ENCODE data around the gene SGPL1.
"Not testable (repeated sequence)": the region's sequence is repeated elsewhere in the genome, so short reads cannot be mapped to it uniquely, and the experiment has no call there.

SGPL1 gene

DNA sequence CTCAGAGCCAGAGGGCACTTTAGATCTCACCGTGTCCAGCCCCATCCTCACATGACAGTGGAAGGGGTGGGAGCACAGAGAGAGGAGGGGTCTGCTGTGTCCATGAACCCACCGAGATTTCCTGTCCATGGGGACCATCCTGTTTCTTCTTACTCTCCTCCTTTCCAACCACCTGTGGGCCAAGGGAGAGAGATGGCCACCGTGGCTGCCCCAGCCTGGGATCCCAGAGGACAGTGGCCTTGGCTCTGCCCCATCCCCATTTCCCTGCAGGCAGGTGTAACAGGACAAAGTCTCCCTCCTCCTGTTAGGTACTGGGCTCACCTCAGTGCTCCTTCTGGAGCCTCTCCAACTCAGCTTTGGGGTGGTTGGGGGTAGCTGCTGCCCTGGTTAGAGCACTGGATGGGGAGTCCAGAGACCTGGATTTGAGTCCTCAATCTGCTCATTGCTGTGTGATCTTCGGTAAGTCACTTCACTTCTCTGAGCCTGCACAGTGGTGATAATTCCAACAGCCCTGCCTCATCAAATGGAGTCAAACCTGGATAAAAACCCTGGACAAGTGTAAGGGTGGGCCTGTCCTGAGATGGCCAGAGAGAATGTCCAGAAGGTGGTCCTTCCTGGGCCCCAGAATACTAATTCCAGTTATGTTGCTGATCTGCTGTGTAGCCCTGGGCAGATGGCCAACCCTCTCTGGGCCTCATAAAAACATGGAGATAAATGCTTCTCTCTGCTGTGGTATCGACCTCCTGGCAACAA lies 90.5 kb downstream of the SGPL1 start:
- no peak for DNase-seq (ENCODE audit: low spot score)

DNA sequence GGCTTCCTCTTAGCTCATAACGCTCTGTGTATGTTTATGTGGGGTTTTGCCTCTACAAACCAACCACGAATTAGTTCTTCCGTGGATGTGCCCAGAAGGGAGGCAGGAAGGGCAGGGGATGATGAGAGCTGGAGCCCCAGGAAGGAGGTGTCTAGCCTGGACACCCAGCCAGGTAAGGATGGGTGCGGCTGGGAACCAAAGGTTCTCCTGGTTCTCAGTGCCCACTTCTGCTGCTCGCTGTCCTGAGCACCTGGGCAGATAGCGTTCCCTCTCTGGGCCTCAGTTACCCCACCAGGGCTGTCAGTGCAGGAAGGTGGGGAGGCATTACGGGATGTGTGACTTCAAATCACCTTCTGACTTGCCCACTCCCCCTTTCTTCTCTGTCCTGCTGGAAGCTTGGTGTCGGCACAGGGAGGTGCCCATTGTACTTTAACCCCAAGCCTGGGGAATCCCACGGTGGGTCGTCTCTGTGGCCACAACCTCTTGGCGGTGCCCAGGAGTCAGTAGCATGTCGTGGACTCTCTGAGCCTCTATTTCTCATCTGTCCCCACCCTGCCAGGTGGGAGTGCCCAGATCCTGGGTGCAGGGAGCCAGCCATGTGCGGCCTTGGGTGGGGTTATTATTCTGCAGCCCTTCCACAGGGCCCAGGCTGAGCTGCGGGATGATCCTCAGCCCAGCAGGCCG lies 91.3 kb downstream of the SGPL1 start:
- DNase-seq (ENCODE audit: low spot score): no peak

DNA sequence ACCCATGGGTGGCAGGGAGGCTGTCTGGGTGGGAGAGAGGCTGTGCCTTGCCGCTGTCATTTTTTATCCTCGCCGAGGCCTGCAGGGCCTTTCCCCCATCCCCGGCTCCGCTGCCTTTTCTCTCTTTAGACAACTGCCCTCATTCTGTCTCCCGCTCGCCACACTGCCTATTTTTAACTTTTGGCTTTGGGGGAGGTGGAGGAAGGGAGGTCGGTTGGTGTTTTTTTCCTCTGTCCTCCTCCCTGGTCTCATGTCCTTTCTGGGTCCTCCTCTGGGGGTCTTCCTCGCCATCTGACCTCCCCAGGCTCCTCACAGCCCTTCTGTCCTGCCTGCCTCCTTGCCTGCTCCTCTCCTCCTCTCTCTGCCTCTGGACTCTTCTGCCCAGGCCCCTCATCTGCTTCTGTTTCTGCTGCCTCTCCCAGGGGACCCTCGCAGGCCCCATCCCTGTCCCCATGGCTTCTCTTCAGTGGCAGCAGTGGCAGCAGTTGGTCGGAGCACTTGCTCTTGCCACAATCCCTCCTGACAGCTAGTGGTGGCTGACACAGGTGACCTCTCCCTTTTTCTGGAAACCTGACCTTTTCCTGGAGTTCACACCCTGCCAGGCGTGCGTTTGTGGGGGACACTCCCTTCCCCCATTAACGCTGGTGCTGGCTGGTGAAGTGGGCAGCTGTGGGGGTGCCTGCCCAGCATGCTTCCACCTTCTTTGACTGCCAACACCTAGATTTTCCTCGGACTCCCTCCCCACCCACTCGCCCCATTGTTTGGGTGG lies 92.1 kb downstream of the SGPL1 start:
- DNase-seq (ENCODE audit: low spot score): no peak

DNA sequence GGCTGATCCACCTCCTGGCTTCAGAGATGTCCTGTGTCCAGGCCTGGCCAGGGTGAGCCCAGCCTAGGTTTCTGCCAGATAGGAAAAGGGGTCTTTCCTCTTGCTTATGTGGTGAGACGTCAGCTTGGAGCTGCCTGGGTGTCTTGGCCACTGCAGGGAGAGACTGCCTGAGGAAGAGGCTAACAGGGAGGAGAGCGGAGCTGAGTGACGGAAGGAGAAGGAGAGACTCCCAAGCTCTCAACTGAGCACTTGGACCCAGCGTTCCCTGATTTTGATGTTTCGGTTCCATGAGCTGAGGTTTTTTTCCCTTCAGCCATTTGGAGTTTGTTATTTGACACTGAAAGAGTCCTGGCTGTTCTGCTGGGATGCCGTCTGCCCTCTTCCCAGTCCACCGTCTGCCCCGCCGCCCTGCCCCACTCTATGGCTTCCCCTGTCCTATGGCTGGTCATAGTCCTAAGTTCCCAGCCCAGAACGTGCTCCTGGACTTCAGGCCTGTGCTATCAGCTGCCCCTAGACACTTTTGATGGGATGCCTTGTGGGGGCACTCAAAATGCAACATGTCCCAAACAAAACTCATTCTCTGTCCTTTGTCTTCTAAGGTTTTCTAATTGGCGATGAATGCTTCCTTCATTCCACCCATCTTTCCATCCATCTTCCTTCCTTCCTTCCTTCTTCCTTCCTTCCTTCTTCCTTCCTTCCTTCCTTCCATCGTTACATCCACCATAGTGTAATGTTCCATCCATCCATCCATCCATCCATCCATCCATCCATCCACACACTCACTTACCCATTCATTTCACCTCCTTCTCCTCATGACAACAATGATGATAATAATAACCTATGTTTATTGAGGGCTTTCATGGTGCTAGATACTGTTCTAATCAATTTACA lies 92.9 kb downstream of the SGPL1 start:
- no peak for DNase-seq (ENCODE audit: low spot score)

DNA sequence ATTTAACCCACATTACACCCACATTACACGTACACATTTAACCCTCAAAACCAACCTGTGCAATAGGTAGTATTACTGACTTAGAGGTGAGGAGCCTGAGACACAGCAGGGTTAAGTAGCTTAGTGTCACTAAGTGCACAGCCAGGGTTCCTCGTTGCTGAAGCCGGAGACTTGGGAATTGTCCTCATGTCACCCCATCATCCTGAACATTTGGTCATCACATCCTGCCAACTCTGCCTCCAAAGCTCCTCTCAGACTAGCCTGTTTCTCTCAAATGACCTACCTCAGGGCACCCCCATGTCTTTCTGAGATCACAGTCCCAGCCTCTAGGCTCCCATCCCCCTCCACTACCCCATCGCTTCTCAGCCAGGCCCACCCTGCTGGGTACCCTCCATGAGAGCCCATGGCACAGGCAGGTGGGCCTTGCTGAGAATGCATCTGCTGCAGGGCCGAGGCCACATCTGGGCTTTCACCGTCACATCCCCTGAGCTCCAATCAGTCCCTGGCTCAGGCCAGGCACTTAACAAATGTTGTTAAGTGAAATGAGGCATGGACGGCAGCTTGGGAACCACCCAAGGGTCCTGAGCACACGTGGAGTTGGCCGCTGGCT lies 93.7 kb downstream of the SGPL1 start:
- no peak for DNase-seq (ENCODE audit: low spot score)

DNA sequence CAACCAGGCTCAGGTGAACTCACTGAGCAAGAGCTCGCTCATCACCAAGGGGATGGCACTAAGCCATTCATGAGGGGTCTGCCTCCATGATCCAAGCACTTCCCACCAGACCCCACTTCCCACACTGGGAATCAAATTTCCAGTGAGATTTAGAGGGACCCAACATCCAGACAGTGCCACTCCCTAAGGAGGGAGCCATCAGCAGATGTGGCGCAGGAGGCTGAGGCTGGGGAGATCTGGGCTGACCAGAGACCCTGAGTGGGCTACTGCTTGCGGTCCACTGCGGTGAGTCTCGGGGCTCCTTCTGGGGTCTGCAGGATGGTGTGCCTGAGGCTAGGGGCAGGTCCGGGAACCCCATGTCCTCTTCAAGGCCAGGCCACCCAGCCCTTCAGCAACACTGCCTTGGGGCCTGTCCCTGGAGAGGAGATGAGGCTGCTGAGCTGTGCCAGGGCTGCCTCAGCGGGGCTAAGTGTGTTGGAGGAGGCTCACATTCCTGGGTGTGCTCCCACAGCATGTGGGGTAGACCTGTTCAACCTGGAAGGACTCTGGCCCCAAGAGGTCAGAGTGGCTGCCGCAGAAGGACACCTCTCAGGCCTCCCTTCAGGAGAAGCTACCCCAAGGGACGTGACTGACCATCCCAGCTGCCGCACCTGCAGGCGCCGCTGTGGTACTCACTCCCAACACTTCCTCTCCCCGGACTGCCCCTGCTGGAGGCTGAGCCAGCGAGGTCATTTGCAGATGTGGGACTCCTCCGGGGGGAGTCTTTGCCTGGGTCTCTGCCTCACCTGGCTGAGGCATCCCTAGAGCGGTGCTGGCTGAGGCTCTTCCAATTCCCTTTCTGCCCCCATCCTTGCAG lies 95.0 kb downstream of the SGPL1 start:
- DNase-seq (ENCODE audit: low spot score): no peak

DNA sequence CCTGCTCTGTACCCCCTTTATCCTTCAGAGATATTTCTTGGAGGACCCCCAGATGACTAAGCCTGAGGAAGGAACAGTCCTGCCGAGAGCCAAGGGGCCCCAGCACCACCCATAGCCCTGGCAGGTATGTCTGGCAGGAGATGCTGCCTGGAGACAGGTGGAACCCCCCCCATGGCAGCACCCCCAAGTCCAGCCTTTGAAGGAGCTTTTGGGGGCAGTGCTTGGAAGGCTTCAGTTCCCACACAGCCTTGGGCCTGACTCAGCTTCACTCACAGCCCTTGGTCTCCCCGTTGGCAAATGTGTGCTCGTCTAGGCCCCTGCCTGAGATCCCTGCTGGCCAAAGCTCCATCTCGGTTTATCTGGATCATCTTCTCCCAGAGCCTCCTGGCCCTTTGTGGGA lies 95.6 kb downstream of the SGPL1 start:
- DNase-seq (ENCODE audit: low spot score): no peak

DNA sequence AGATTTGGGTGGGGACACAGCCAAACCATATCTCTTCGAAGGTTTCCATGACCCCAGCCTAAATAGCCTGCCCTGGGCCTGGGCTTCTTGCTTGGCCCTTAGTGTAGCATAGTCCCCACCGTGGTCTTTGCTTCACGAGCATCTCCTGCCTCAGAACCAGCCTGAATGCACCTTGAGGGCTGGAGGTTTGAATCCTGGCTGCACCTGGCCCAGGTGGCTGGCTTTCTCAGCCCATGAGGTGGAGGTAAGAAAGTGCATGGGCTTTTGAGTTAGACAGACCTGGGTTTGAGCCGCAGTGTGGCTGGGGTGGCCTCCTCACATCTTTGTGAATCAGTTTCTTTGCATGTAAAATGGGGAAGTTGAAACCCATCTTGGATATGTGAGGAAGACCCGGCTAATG lies 96.8 kb downstream of the SGPL1 start:
- no peak for DNase-seq (ENCODE audit: low spot score)

DNA sequence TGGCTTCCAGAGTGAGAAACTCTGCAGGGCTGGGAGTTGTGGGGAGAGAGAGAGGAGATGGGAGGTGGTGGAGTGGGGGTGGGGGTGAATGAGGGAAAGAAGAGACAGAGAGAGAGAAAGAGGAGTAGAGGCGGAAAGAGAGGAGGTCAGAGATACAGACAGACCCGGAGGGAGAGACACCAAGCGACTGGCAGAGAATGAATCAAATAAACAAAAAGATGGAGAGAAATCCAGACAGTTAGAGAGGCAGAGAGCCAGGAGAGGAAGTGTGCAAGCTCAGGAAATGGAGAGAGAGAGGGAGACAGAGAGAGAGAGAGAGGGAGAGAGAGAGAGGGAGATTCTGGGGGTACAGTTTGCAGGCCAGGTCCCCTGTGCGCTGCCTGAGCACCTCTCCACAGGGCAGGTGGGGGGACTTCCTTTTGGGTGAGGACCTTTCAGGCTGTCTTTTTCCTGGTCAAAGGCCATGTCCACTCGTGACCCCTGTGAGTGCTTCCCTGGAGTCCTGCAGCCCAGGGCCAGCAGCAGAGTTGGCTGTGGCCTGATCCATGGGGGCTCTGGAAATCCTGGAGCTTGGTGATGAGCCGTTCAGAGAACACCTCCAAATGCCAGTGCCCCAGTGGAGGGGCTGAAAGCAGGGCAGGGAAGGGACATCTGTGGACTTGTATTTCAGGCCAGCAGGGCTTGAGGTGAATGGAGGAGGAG lies 97.6 kb downstream of the SGPL1 start:
- DNase-seq (ENCODE audit: low spot score): no peak

DNA sequence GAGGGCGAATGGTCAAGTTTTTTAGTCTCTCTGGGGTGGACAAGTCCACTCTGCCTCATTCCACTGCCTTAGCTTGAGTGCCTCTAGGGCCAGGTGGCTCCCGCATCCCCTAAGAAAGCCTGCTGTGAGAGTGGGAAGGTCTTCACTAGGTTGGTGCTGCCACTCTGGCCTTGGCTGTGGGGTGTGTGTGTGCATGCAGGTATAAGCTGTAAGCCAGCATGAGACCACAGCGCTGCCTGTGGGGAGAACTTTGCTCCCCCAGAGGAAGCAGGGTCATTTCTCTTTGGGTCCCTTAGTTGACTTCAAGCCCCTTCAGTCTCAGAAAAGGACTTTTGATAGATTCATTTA lies 98.1 kb downstream of the SGPL1 start:
- no peak for DNase-seq (ENCODE audit: low spot score)

DNA sequence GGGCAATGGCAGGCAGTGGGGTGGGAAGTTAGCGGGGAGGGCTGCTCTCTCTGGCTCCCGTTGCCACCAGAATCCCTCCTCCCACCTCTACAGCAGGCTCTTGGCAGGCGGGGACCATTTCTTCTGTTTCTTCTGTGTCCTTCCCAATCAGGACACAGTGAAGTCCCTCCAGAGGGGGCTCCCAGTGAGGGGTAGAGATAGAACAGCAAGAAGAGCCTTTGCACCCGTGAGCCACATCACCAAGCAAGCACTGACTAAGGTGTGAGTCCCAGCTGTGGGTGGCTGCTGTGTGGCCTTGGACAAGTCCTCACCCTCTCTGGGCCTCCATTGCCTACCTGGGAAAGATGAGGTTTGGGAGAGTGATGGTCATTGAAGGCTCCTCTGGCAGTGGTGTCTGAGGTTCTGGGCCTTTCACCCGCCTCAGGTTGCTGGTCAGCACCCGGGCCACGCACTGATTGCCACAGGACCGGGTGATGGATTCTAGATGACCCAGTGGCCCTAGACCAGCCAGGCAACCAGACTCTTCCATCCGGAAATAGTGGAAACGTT lies 98.6 kb downstream of the SGPL1 start:
- no peak for DNase-seq (ENCODE audit: low spot score)

DNA sequence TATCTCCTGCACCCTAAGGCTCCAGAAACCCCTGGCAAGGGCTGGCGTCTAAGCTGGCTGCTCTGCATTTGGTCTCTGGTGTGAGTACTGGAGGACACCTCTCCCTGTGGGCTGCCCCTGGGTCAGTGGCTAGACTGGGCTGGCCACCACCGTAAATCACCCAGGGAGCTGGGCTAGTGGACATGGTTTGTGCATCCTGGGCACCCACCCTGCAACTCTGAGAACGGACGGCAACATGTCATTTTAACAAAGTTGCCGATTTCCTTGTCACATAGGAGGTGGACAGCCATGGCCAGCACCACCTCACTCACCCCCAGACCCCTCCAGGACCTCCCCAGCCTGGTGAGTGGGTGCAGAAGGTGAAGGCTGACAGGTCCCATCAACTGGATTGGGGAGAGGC lies 99.5 kb downstream of the SGPL1 start:
- no peak for DNase-seq (ENCODE audit: low spot score)

DNA sequence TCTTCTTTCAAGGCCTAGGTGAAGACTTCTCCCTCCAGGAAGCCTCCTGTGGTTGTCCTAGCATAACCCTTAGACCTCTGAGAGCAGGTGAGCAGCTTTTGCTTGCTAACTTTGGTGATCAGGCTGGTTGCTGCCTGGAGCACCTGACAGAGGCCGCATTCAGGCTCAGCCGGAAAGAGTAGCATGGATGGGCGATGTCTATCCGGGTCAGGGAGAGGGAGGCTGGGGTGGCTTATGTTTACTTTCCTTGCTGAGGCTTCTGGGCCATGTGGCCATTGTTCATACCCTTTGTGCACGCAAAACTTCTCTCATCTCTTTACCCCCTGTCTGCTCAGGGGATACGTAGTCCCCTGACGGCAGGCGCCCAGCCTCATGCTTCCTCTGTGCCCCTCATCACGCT lies 100.1 kb downstream of the SGPL1 start:
- no peak for DNase-seq (ENCODE audit: low spot score)

DNA sequence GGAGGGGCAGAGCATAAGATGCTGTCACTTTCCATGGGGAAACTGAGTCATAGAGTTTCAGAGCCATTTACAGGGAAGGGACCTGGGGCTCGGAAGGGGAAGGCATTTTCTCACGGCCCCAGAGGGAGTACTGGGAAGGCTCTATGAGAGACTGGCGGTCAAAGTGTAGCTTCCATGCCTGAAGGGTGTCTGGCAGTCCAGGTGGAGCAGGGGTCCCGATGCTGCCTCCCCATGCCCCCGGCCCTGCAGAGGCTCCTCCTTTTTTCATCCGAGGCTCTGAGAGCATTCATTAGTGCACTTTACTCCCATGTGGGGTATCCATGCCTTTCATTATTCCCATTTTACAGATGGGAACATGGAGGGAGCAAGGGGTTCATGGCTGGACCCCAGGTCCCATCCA lies 100.5 kb downstream of the SGPL1 start:
- DNase-seq (ENCODE audit: low spot score): no peak

DNA sequence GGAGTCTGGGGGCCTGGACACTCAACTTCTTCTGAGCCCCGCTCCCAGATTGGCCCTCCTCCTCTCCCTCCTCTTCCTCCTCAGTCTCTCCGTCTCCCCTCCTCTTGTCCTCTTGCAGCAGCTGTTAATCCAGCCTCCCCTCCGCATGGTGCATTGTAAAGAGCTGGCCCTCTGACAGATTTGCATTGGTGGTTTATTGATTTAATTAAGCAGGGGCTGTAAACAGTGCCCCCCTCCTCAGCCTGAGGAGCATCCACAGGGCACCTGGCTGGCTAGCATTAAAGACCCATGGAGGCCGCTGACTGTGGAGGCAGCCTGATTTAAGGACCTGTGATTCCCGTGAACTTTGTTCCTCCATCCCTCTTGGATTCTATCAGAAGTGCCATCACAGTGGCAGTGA lies 101.5 kb downstream of the SGPL1 start:
- DNase-seq (ENCODE audit: low spot score): no peak

DNA sequence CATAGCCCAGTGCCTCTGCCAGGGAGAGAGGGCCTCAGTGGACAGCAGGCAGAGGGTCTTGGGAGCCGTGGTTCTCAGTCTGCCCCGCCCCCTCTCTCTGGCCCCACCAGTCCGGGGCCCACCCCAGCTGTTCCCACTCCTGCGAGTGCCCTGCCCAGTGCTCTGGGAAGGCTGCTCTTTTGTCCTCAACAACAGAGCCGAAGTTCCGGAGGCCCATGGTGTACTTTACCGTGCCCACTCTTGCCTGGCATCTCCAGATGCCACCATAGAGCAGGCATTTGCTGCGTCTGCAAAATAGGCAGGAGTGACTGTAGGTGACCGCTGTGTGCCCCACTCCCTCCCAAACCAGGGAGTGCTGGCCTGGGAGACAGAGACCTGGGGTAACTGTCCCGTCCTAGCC lies 101.9 kb downstream of the SGPL1 start:
- DNase-seq (ENCODE audit: low spot score): no peak

DNA sequence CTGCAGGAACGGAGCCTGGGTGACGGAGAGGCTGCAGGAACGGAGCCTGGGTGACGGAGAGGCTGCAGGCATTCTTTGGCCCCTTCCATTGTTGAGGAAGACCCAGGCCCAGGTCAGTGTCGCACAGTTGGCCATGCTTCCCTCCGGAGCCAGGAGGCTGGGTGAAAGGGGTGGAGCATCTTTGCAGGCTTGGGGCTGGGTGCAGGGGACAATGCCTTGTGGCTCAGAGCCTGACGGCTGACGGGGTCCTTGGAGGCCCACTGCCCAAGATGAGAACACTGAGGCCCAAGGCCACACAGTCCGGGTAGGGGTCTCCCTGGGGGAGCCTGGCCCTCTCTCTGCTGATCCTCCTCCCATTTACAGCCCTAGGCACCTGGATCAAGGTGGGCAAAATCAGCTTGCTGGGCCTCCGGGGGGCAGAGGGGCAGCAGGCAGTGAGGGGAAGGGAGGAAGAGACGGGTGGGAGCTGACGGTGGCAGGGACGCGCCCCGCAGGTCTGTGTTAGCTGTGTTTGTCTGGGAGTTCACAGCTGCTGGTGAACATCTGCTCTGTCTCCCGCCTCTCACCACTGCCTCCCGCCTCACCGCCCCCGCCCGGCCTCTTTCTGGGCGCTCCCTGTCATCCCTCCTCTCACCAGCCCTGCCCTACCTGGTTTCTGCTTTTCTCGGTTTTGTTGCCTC lies 103.2 kb downstream of the SGPL1 start:
- no peak for DNase-seq (ENCODE audit: low spot score)

DNA sequence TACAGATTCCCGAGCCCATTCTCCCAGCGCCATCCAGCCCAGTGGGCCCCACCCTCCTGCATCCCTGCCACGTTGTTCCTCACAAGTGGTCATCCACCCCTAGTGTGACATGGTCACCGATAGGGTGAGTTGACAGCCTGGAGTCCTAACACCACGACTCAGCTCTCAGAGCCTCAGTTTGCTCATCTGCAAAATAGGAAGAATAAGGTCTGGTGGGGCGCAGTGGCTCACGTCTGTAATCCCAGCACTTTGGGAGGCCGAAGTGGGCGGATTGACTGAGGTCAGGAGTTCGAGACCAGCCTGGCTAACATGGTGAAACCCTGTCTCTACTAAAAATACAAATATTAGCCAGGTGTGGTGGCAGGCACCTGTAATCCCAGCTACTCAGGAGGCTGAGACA lies 104.2 kb downstream of the SGPL1 start:
- not testable (repeated sequence) for DNase-seq (ENCODE audit: low spot score)

DNA sequence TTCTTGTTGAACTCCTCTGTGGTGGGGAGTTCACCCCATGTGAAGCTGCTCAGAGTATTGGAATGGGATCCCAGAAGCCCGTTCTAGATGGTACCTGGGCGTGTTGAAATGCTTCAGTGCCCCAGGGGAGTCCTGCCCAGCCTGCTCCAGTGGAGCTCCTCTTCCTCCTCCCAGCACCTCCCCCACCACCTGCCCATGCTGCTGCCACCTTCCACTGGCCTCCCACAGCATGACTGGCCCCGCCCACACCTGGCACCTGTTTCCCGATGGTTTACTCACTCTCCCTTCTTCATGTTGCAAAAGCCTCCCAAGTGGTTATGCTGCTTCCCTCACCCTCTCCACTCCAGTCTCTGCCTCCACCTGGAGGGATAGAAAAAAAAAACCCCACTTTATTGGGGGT lies 104.8 kb downstream of the SGPL1 start:
- DNase-seq (ENCODE audit: low spot score): no peak

Measured in kidney capillary endothelial cell (primary cell).